ENCODE data around the gene VWC2L. TPM values are rescaled to one million over a fixed set of nuclear protein-coding genes. Genes with fewer than 3 reads are reported as not detected.

Gene VWC2L
- total RNA-seq, 2 donors from 2014 or later, result not detected

- Mint-ChIP-seq H3K4me1 (peaks cover 5% of the 10 kb centered on the region), H3K9me3 (no peaks in the 10 kb centered on the region), H3K27ac (no peak overlapping the region), H3K36me3 (ENCODE audit: low read depth) (no peaks in the 10 kb centered on the region), H3K4me3 (no peak overlapping the region), H3K27me3 (ENCODE audit: insufficient read depth) (no peaks in the 10 kb centered on the region)
- Histone ChIP-seq H3K9me3 (ENCODE audit: control insufficient read depth, low read length) (no peaks in the 10 kb centered on the region), H3K4me1 (ENCODE audit: control insufficient read depth, insufficient read depth, low read length) (no peaks in the 10 kb centered on the region), H3K27ac (ENCODE audit: low read depth, low read length) (peak overlapping the region; percentile 92), H3K36me3 (ENCODE audit: control insufficient read depth, insufficient read depth, low read length) (no peaks in the 10 kb centered on the region), H3K4me3 (ENCODE audit: low read length) (no peak overlapping the region), H3K27me3 (ENCODE audit: control insufficient read depth, insufficient read depth, low read length, poor library complexity, severe bottlenecking) (no peaks in the 10 kb centered on the region), H3K9ac (ENCODE audit: extremely low read depth, low read length, poor library complexity, severe bottlenecking) (no peak overlapping the region)
- 87% methylated on average over 6 of the region's 6 CpGs; no CpG with 5 or more reads in 1 of the 2 experiments for WGBS, 2 experiments (ENCODE audit: insufficient coverage in 1 of 2, insufficient read length in 1 of 2)
- TF ChIP-seq, protein P1, sequence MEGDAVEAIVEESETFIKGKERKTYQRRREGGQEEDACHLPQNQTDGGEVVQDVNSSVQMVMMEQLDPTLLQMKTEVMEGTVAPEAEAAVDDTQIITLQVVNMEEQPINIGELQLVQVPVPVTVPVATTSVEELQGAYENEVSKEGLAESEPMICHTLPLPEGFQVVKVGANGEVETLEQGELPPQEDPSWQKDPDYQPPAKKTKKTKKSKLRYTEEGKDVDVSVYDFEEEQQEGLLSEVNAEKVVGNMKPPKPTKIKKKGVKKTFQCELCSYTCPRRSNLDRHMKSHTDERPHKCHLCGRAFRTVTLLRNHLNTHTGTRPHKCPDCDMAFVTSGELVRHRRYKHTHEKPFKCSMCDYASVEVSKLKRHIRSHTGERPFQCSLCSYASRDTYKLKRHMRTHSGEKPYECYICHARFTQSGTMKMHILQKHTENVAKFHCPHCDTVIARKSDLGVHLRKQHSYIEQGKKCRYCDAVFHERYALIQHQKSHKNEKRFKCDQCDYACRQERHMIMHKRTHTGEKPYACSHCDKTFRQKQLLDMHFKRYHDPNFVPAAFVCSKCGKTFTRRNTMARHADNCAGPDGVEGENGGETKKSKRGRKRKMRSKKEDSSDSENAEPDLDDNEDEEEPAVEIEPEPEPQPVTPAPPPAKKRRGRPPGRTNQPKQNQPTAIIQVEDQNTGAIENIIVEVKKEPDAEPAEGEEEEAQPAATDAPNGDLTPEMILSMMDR (conservative IDR thresholded peaks at IDR 0.05), result no peak
- no peak for DNase-seq
Observed at GRCh38 chr2:214575030-214575429, 164.2 kb downstream of the VWC2L start.

DNA sequence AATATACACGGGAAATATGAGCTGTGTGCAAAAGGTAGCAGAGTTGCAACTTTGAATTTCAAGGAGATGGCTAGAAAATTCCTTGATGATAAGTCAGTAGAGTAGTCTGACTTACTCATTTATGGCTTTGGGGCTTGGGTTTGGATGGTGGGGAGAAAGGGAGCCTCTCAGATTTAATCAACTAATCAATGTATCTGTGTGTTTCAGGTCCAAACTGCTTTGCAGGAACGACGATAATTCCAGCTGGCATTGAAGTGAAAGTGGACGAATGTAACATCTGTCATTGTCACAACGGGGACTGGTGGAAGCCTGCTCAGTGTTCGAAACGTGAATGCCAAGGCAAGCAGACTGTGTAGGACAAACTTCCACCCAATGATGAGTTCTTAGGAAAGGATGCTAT is 164.6 kb downstream of the VWC2L start:
- H3K27ac Mint-ChIP-seq, result no peak overlapping the region
- peaks cover 5% of the 10 kb centered on the region for H3K4me1 Mint-ChIP-seq
- no peaks in the 10 kb centered on the region for H3K36me3 ChIP-seq (ENCODE audit: control insufficient read depth, insufficient read depth, low read length)
- no peaks in the 10 kb centered on the region for H3K4me1 ChIP-seq (ENCODE audit: control insufficient read depth, insufficient read depth, low read length)
- no peaks in the 10 kb centered on the region for H3K27me3 Mint-ChIP-seq (ENCODE audit: insufficient read depth)
- H3K9me3 Mint-ChIP-seq, result no peaks in the 10 kb centered on the region
- H3K27me3 ChIP-seq (ENCODE audit: control insufficient read depth, insufficient read depth, low read length, poor library complexity, severe bottlenecking), result no peaks in the 10 kb centered on the region
- no peaks in the 10 kb centered on the region for H3K9me3 ChIP-seq (ENCODE audit: control insufficient read depth, low read length)
- WGBS, 2 experiments (ENCODE audit: insufficient coverage in 1 of 2, insufficient read length in 1 of 2), result 77 to 96% methylated on average over 7 of the region's 7 CpGs
- H3K4me3 Mint-ChIP-seq, result no peak overlapping the region
- H3K36me3 Mint-ChIP-seq (ENCODE audit: low read depth), result no peaks in the 10 kb centered on the region
- H3K9ac ChIP-seq (ENCODE audit: extremely low read depth, low read length, poor library complexity, severe bottlenecking), result no peak overlapping the region
- TF ChIP-seq, protein P1 (conservative IDR thresholded peaks at IDR 0.05), result no peak
- no peak for DNase-seq
- no peak overlapping the region for H3K4me3 ChIP-seq (ENCODE audit: low read length)
- peak overlapping the region; percentile 92 for H3K27ac ChIP-seq (ENCODE audit: low read depth, low read length)

DNA sequence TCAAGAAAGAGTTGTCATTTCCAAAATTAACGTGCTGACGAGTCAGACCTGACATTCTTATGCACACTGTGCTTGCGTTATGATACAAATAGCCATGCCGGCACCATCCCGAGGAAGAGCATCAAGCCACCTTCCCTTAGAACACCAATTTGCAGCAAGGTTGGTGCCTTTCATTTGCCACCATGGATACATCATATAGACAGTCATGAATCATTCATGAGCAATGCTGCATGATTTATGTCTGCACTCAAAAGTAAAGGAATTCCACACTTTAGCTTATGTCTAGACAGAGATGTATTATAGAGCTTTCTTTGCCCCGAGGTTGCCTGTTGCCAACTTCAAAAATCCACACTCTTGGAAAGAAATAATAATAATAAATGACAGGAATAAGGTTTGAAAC is 166.9 kb downstream of the VWC2L start:
- H3K27me3 Mint-ChIP-seq (ENCODE audit: insufficient read depth), result no peaks in the 10 kb centered on the region
- H3K27ac Mint-ChIP-seq, result no peak overlapping the region
- Histone ChIP-seq H3K9ac (ENCODE audit: extremely low read depth, low read length, poor library complexity, severe bottlenecking) (no peak overlapping the region), H3K27ac (ENCODE audit: low read depth, low read length) (peak overlapping the region; percentile 98), H3K27me3 (ENCODE audit: control insufficient read depth, insufficient read depth, low read length, poor library complexity, severe bottlenecking) (no peaks in the 10 kb centered on the region), H3K4me1 (ENCODE audit: control insufficient read depth, insufficient read depth, low read length) (no peaks in the 10 kb centered on the region), H3K9me3 (ENCODE audit: control insufficient read depth, low read length) (no peaks in the 10 kb centered on the region), H3K36me3 (ENCODE audit: control insufficient read depth, insufficient read depth, low read length) (no peaks in the 10 kb centered on the region), H3K4me3 (ENCODE audit: low read length) (no peak overlapping the region)
- no peaks in the 10 kb centered on the region for H3K36me3 Mint-ChIP-seq (ENCODE audit: low read depth)
- no peak for DNase-seq
- H3K9me3 Mint-ChIP-seq, result no peaks in the 10 kb centered on the region
- H3K4me1 Mint-ChIP-seq, result peaks cover 5% of the 10 kb centered on the region
- H3K4me3 Mint-ChIP-seq, result no peak overlapping the region
- 87 to 89% methylated on average over 5 to 6 of the region's 6 CpGs for WGBS, 2 experiments (ENCODE audit: insufficient coverage in 1 of 2, insufficient read length in 1 of 2)
- TF ChIP-seq, protein P1 (conservative IDR thresholded peaks at IDR 0.05), result no peak

All from endodermal cell (in vitro differentiated cells).